ENCODE measurements around the gene ETS1. TPM values are rescaled to one million over a fixed set of nuclear protein-coding genes. Genes with fewer than 3 reads are reported as not detected.

ETS1 gene
- total RNA-seq, 4 donors from 2014 or later, result 39.5 to 74.4 (median 59.7) TPM

DNA sequence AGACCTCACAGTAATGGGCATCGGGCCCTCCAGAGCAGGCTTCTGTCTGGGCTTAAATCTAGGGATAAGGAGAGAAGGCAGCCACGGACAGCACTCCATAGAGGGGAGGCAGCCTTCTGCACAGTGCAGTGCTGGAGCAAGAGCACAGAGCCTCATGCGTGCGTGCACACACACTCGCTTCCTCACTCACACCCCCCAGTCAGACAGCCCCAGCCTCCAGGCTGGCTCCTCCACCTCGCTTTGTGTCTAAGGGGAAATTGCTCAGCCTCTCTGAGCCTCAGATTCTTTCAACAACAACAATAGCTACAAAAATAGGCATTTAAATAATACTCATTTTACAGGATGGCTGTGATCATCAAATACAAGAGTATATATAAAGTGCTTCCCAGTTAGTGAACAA, 26.7 kb upstream of the ETS1 start:
- WGBS, result 94% methylated on average over 6 of the region's 6 CpGs
- intact Hi-C loops (cut with DNase I), result no loop called here
- H3K36me3 ChIP-seq, result no peaks in the 10 kb centered on the region
- H3K27ac ChIP-seq (replicated peaks in 1 of 4), result no peak overlapping the region
- peaks cover 9 to 14% (median 10%) of the 10 kb centered on the region in 4 donors for H3K4me1 ChIP-seq
- H3K4me3 ChIP-seq, result no peak overlapping the region
- no peak for DNase-seq (ENCODE audit: extremely low spot score)
- no peak for TF ChIP-seq POLR2AphosphoS5 (IDR thresholded peaks at IDR 0.05)
- no peak for TF ChIP-seq EP300 (IDR thresholded peaks at IDR 0.05)
- no peak for TF ChIP-seq POLR2A (IDR thresholded peaks at IDR 0.05; ENCODE audit: low read depth)
- TF ChIP-seq, protein P1, sequence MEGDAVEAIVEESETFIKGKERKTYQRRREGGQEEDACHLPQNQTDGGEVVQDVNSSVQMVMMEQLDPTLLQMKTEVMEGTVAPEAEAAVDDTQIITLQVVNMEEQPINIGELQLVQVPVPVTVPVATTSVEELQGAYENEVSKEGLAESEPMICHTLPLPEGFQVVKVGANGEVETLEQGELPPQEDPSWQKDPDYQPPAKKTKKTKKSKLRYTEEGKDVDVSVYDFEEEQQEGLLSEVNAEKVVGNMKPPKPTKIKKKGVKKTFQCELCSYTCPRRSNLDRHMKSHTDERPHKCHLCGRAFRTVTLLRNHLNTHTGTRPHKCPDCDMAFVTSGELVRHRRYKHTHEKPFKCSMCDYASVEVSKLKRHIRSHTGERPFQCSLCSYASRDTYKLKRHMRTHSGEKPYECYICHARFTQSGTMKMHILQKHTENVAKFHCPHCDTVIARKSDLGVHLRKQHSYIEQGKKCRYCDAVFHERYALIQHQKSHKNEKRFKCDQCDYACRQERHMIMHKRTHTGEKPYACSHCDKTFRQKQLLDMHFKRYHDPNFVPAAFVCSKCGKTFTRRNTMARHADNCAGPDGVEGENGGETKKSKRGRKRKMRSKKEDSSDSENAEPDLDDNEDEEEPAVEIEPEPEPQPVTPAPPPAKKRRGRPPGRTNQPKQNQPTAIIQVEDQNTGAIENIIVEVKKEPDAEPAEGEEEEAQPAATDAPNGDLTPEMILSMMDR (IDR thresholded peaks at IDR 0.05), result no peak
- H3K9me3 ChIP-seq, result no peaks in the 10 kb centered on the region
- no peaks in the 10 kb centered on the region for H3K27me3 ChIP-seq

DNA sequence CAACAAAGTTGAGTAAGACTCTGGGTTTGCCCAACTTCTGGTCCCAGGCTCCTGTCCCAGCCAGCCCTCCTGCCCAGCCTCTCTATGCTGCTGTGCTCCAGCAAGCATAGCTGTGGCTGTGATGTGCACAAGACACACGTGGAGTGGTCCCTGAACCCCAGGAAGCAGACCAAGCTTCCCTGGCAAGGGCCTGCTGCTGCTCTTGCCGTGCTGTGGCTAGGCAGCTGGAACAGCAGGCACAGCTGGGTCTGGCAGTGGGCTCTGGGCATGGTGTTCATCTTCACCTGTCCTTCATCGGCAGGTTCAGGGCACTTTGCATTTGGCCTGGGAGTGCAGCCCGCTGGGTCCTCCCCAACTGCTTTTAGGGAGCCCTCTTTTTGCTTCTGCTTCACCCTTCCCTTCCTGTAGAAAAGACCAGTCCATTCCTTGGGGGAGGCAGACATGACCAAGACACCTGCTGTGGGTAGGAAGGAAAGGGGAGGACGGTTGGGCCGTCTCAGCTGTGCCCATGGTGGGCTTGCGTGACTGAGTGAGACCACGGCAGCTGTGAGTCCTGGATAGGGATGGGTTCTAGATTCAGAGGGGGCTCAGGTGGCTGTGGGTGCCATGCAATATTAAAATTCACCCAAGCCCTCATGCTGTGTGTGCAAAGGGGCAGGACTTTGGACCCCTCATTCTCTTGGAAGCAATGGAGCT, 26.1 kb upstream of the ETS1 start:
- H3K9me3 ChIP-seq, result no peaks in the 10 kb centered on the region
- 94% methylated on average over 7 of the region's 8 CpGs for WGBS
- intact Hi-C loops (cut with DNase I), result no loop called here
- H3K36me3 ChIP-seq, result no peaks in the 10 kb centered on the region
- no peak overlapping the region for H3K27ac ChIP-seq (replicated peaks in 1 of 4)
- peaks cover 9 to 14% (median 10%) of the 10 kb centered on the region in 4 donors for H3K4me1 ChIP-seq
- no peak overlapping the region for H3K4me3 ChIP-seq
- no peaks in the 10 kb centered on the region for H3K27me3 ChIP-seq
- no peak for TF ChIP-seq EP300 (IDR thresholded peaks at IDR 0.05)
- no peak for TF ChIP-seq POLR2AphosphoS5 (IDR thresholded peaks at IDR 0.05)
- TF ChIP-seq POLR2A (IDR thresholded peaks at IDR 0.05; ENCODE audit: low read depth), result no peak
- TF ChIP-seq, protein P1 (IDR thresholded peaks at IDR 0.05), result no peak
- DNase-seq (ENCODE audit: extremely low spot score), result no peak

DNA sequence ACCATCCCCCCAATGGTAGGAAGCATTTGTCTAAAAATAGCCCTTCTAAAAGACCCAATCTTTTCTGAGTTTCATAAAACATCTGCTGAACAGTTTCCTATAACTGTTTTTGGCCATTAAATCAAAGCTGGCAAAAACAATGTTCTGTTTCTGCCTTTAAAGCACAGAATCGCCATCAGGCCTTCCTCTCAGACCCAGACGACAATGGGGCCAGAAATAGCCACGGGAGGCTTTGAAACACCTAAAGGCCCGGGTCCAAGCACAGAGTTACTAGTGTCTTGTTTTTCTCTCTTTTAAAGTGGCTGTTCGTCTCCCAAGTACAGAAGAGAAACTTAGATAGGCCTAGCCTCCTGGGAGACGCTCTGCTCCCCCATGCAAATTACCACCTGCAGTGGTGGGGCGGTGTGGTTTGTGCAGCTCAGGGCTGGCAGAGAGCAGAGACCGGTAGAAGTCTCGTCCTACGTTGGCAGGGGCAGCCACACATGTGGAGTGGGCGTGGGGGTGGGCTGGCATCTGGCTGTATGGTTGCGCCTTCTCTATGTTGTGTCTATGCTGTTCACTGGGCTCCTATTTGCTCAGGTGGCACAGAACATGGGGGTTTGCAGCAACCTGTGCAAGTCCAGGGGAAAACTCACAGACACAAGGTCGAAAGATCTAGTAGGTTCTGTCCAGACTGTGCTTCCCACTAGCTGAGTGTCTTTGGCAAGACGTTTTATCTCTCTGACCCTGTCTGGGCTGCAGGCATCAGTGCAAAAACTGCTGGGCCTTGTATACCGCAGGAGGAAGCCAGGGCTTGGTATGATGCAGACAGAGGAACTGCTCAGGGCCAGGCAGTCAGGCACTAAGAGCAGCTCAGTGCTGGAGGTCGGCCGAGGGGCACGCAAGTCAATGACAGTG, 23.6 kb upstream of the ETS1 start:
- Histone ChIP-seq H3K9me3 (no peaks in the 10 kb centered on the region), H3K27me3 (no peaks in the 10 kb centered on the region), H3K4me3 (no peak overlapping the region), H3K4me1 (peaks cover 9 to 14% (median 10%) of the 10 kb centered on the region in 4 donors), H3K27ac (replicated peaks in 1 of 4) (peak overlapping the region in 2 of 4 donors; percentile 12 to 27), H3K36me3 (no peaks in the 10 kb centered on the region)
- TF ChIP-seq POLR2A (IDR thresholded peaks at IDR 0.05; ENCODE audit: low read depth), result no peak
- no peak for TF ChIP-seq EP300 (IDR thresholded peaks at IDR 0.05)
- TF ChIP-seq, protein P1 (IDR thresholded peaks at IDR 0.05), result no peak
- TF ChIP-seq POLR2AphosphoS5 (IDR thresholded peaks at IDR 0.05), result no peak
- intact Hi-C loops (cut with DNase I), result no loop called here
- 77% methylated on average over 18 of the region's 18 CpGs for WGBS
- peak; percentile 87 for DNase-seq (ENCODE audit: extremely low spot score)

DNA sequence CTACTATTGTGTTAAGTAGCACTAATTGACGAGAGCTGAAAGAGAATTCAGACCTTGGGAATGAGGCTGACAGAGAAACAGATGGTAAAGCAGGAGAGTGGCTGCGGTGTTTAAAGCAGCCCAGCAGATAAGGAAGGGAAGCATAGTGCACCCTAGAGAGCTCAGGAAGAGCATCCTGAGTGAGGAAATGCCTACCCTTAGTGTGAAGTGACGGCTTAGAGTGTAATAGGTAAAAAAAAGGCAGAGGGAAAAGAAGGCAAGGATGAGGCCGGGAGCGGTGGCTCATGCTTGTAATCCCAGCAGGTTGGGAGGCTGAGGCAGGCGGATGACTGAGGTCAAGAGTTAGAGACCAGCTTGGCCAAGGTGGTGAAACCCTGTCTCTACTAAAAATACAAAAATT, 22.4 kb upstream of the ETS1 start:
- TF ChIP-seq, protein P1 (IDR thresholded peaks at IDR 0.05), result no peak
- no peak for TF ChIP-seq EP300 (IDR thresholded peaks at IDR 0.05)
- no peak for TF ChIP-seq POLR2AphosphoS5 (IDR thresholded peaks at IDR 0.05)
- no peak for TF ChIP-seq POLR2A (IDR thresholded peaks at IDR 0.05; ENCODE audit: low read depth)
- intact Hi-C loops (cut with DNase I), result no loop called here

More for the DNA sequence above, 22.4 kb upstream of the ETS1 start:
- Histone ChIP-seq H3K4me1 (peaks cover 9 to 14% (median 10%) of the 10 kb centered on the region in 4 donors), H3K9me3 (no peaks in the 10 kb centered on the region), H3K27ac (replicated peaks in 1 of 4) (no peak overlapping the region), H3K4me3 (no peak overlapping the region), H3K36me3 (no peaks in the 10 kb centered on the region), H3K27me3 (no peaks in the 10 kb centered on the region)
- DNase-seq (ENCODE audit: extremely low spot score), result no peak
- 88% methylated on average over 6 of the region's 6 CpGs for WGBS
